ENCODE measurements around the gene FZR1.

FZR1 gene

GRCh38 chr19:3474614-3475013, 31.5 kb upstream of the FZR1 start:
- Histone ChIP-seq H3K4me3 (ENCODE audit: low read length in 2 of 2) (peak overlapping the region in 1 of 2 donors; percentile 11), H3K27ac (ENCODE audit: low read depth in 2 of 2, low read length in 2 of 2) (peak overlapping the region; percentile 32 to 55), H3K9me3 (ENCODE audit: control insufficient read depth in 2 of 2, low read length in 2 of 2) (no peaks in the 10 kb centered on the region), H3K9ac (ENCODE audit: low read depth in 1 of 2, low read length in 2 of 2) (peak overlapping the region in 1 of 2 donors; percentile 29), H3K36me3 (ENCODE audit: control insufficient read depth in 2 of 2, insufficient read depth in 2 of 2, low read length in 2 of 2) (no peaks in the 10 kb centered on the region), H3K4me1 (ENCODE audit: control insufficient read depth in 2 of 2, insufficient read depth in 2 of 2, low read length in 2 of 2) (peaks cover 8 to 13% of the 10 kb centered on the region in 2 donors), H3K27me3 (ENCODE audit: control insufficient read depth in 2 of 2, insufficient read depth in 2 of 2, low read length in 2 of 2) (no peaks in the 10 kb centered on the region)

GRCh38 chr19:3475449-3475848, 30.7 kb upstream of the FZR1 start:
- Histone ChIP-seq H3K4me3 (ENCODE audit: low read length in 2 of 2) (no peak overlapping the region), H3K27me3 (ENCODE audit: control insufficient read depth in 2 of 2, insufficient read depth in 2 of 2, low read length in 2 of 2) (no peaks in the 10 kb centered on the region), H3K27ac (ENCODE audit: low read depth in 2 of 2, low read length in 2 of 2) (no peak overlapping the region)

GRCh38 chr19:3476830-3477229, 29.3 kb upstream of the FZR1 start:
- H3K4me1 ChIP-seq (ENCODE audit: control insufficient read depth in 2 of 2, insufficient read depth in 2 of 2, low read length in 2 of 2): peaks cover 17 to 18% of the 10 kb centered on the region in 2 donors
- no peaks in the 10 kb centered on the region for H3K36me3 ChIP-seq (ENCODE audit: control insufficient read depth in 2 of 2, insufficient read depth in 2 of 2, low read length in 2 of 2)
- H3K4me3 ChIP-seq (ENCODE audit: low read length in 2 of 2): no peak overlapping the region
- no peaks in the 10 kb centered on the region for H3K27me3 ChIP-seq (ENCODE audit: control insufficient read depth in 2 of 2, insufficient read depth in 2 of 2, low read length in 2 of 2)
- H3K9me3 ChIP-seq (ENCODE audit: control insufficient read depth in 2 of 2, low read length in 2 of 2): no peaks in the 10 kb centered on the region
- H3K27ac ChIP-seq (ENCODE audit: low read depth in 2 of 2, low read length in 2 of 2): no peak overlapping the region
- H3K9ac ChIP-seq (ENCODE audit: low read depth in 1 of 2, low read length in 2 of 2): no peak overlapping the region

More at GRCh38 chr19:3475449-3475848, 30.7 kb upstream of the FZR1 start:
- H3K36me3 ChIP-seq (ENCODE audit: control insufficient read depth in 2 of 2, insufficient read depth in 2 of 2, low read length in 2 of 2): no peaks in the 10 kb centered on the region
- H3K4me1 ChIP-seq (ENCODE audit: control insufficient read depth in 2 of 2, insufficient read depth in 2 of 2, low read length in 2 of 2): peaks cover 11 to 13% of the 10 kb centered on the region in 2 donors
- no peaks in the 10 kb centered on the region for H3K9me3 ChIP-seq (ENCODE audit: control insufficient read depth in 2 of 2, low read length in 2 of 2)
- no peak overlapping the region for H3K9ac ChIP-seq (ENCODE audit: low read depth in 1 of 2, low read length in 2 of 2)

GRCh38 chr19:3477506-3477905, 28.6 kb upstream of the FZR1 start:
- H3K4me1 ChIP-seq (ENCODE audit: control insufficient read depth in 2 of 2, insufficient read depth in 2 of 2, low read length in 2 of 2): peaks cover 17 to 18% of the 10 kb centered on the region in 2 donors

GRCh38 chr19:3477951-3478350, 28.2 kb upstream of the FZR1 start:
- H3K36me3 ChIP-seq (ENCODE audit: control insufficient read depth in 2 of 2, insufficient read depth in 2 of 2, low read length in 2 of 2): no peaks in the 10 kb centered on the region
- no peak overlapping the region for H3K9ac ChIP-seq (ENCODE audit: low read depth in 1 of 2, low read length in 2 of 2)
- no peaks in the 10 kb centered on the region for H3K27me3 ChIP-seq (ENCODE audit: control insufficient read depth in 2 of 2, insufficient read depth in 2 of 2, low read length in 2 of 2)
- no peak overlapping the region for H3K27ac ChIP-seq (ENCODE audit: low read depth in 2 of 2, low read length in 2 of 2)
- peaks cover 17 to 18% of the 10 kb centered on the region in 2 donors for H3K4me1 ChIP-seq (ENCODE audit: control insufficient read depth in 2 of 2, insufficient read depth in 2 of 2, low read length in 2 of 2)
- no peak overlapping the region for H3K4me3 ChIP-seq (ENCODE audit: low read length in 2 of 2)
- H3K9me3 ChIP-seq (ENCODE audit: control insufficient read depth in 2 of 2, low read length in 2 of 2): no peaks in the 10 kb centered on the region

More at GRCh38 chr19:3477506-3477905, 28.6 kb upstream of the FZR1 start:
- no peaks in the 10 kb centered on the region for H3K36me3 ChIP-seq (ENCODE audit: control insufficient read depth in 2 of 2, insufficient read depth in 2 of 2, low read length in 2 of 2)
- H3K27me3 ChIP-seq (ENCODE audit: control insufficient read depth in 2 of 2, insufficient read depth in 2 of 2, low read length in 2 of 2): no peaks in the 10 kb centered on the region
- no peak overlapping the region for H3K9ac ChIP-seq (ENCODE audit: low read depth in 1 of 2, low read length in 2 of 2)
- H3K9me3 ChIP-seq (ENCODE audit: control insufficient read depth in 2 of 2, low read length in 2 of 2): no peaks in the 10 kb centered on the region
- H3K27ac ChIP-seq (ENCODE audit: low read depth in 2 of 2, low read length in 2 of 2): no peak overlapping the region
- no peak overlapping the region for H3K4me3 ChIP-seq (ENCODE audit: low read length in 2 of 2)

GRCh38 chr19:3478409-3479176, 27.5 kb upstream of the FZR1 start:
- H3K9ac ChIP-seq (ENCODE audit: low read depth in 1 of 2, low read length in 2 of 2): no peak overlapping the region
- no peaks in the 10 kb centered on the region for H3K9me3 ChIP-seq (ENCODE audit: control insufficient read depth in 2 of 2, low read length in 2 of 2)
- no peak overlapping the region for H3K27ac ChIP-seq (ENCODE audit: low read depth in 2 of 2, low read length in 2 of 2)
- no peaks in the 10 kb centered on the region for H3K27me3 ChIP-seq (ENCODE audit: control insufficient read depth in 2 of 2, insufficient read depth in 2 of 2, low read length in 2 of 2)
- H3K36me3 ChIP-seq (ENCODE audit: control insufficient read depth in 2 of 2, insufficient read depth in 2 of 2, low read length in 2 of 2): no peaks in the 10 kb centered on the region
- H3K4me3 ChIP-seq (ENCODE audit: low read length in 2 of 2): no peak overlapping the region
- peaks cover 17 to 18% of the 10 kb centered on the region in 2 donors for H3K4me1 ChIP-seq (ENCODE audit: control insufficient read depth in 2 of 2, insufficient read depth in 2 of 2, low read length in 2 of 2)

GRCh38 chr19:3479177-3479833, 26.8 kb upstream of the FZR1 start:
- H3K9me3 ChIP-seq (ENCODE audit: control insufficient read depth in 2 of 2, low read length in 2 of 2): no peaks in the 10 kb centered on the region
- H3K9ac ChIP-seq (ENCODE audit: low read depth in 1 of 2, low read length in 2 of 2): no peak overlapping the region
- peaks cover 10 to 18% of the 10 kb centered on the region in 2 donors for H3K4me1 ChIP-seq (ENCODE audit: control insufficient read depth in 2 of 2, insufficient read depth in 2 of 2, low read length in 2 of 2)
- H3K4me3 ChIP-seq (ENCODE audit: low read length in 2 of 2): no peak overlapping the region
- no peaks in the 10 kb centered on the region for H3K27me3 ChIP-seq (ENCODE audit: control insufficient read depth in 2 of 2, insufficient read depth in 2 of 2, low read length in 2 of 2)
- no peaks in the 10 kb centered on the region for H3K36me3 ChIP-seq (ENCODE audit: control insufficient read depth in 2 of 2, insufficient read depth in 2 of 2, low read length in 2 of 2)
- H3K27ac ChIP-seq (ENCODE audit: low read depth in 2 of 2, low read length in 2 of 2): no peak overlapping the region

GRCh38 chr19:3479834-3480215, 26.3 kb upstream of the FZR1 start:
- Histone ChIP-seq H3K27ac (ENCODE audit: low read depth in 2 of 2, low read length in 2 of 2) (peak overlapping the region; percentile 16 to 43), H3K4me1 (ENCODE audit: control insufficient read depth in 2 of 2, insufficient read depth in 2 of 2, low read length in 2 of 2) (peaks cover 5 to 13% of the 10 kb centered on the region in 2 donors), H3K9me3 (ENCODE audit: control insufficient read depth in 2 of 2, low read length in 2 of 2) (no peaks in the 10 kb centered on the region), H3K36me3 (ENCODE audit: control insufficient read depth in 2 of 2, insufficient read depth in 2 of 2, low read length in 2 of 2) (no peaks in the 10 kb centered on the region), H3K4me3 (ENCODE audit: low read length in 2 of 2) (peak overlapping the region in 1 of 2 donors; percentile 36), H3K27me3 (ENCODE audit: control insufficient read depth in 2 of 2, insufficient read depth in 2 of 2, low read length in 2 of 2) (no peaks in the 10 kb centered on the region), H3K9ac (ENCODE audit: low read depth in 1 of 2, low read length in 2 of 2) (peak overlapping the region in 1 of 2 donors; percentile 54)

- Histone ChIP-seq H3K4me1 (ENCODE audit: control insufficient read depth in 2 of 2, insufficient read depth in 2 of 2, low read length in 2 of 2) (peaks cover 4 to 13% of the 10 kb centered on the region in 2 donors), H3K27me3 (ENCODE audit: control insufficient read depth in 2 of 2, insufficient read depth in 2 of 2, low read length in 2 of 2) (no peaks in the 10 kb centered on the region), H3K27ac (ENCODE audit: low read depth in 2 of 2, low read length in 2 of 2) (peak within 1 kb of the TSS; percentile 16 to 43), H3K4me3 (ENCODE audit: low read length in 2 of 2) (peak within 1 kb of the TSS in 1 of 2 donors; percentile 36), H3K9me3 (ENCODE audit: control insufficient read depth in 2 of 2, low read length in 2 of 2) (no peaks in the 10 kb centered on the region), H3K36me3 (ENCODE audit: control insufficient read depth in 2 of 2, insufficient read depth in 2 of 2, low read length in 2 of 2) (no peaks in the 10 kb centered on the region), H3K9ac (ENCODE audit: low read depth in 1 of 2, low read length in 2 of 2) (peak within 1 kb of the TSS in 1 of 2 donors; percentile 54)
Observed at GRCh38 chr19:3480383-3481091, 25.6 kb upstream of the FZR1 start, which contains the start of gene SMIM24. TSS of gene SMIM24 (minus strand) at chr19:3480525. CDS start at chr19:3480463, 62 bp downstream.
